ENCODE results near the gene ANKRD62.

The ANKRD62 gene

DNA sequence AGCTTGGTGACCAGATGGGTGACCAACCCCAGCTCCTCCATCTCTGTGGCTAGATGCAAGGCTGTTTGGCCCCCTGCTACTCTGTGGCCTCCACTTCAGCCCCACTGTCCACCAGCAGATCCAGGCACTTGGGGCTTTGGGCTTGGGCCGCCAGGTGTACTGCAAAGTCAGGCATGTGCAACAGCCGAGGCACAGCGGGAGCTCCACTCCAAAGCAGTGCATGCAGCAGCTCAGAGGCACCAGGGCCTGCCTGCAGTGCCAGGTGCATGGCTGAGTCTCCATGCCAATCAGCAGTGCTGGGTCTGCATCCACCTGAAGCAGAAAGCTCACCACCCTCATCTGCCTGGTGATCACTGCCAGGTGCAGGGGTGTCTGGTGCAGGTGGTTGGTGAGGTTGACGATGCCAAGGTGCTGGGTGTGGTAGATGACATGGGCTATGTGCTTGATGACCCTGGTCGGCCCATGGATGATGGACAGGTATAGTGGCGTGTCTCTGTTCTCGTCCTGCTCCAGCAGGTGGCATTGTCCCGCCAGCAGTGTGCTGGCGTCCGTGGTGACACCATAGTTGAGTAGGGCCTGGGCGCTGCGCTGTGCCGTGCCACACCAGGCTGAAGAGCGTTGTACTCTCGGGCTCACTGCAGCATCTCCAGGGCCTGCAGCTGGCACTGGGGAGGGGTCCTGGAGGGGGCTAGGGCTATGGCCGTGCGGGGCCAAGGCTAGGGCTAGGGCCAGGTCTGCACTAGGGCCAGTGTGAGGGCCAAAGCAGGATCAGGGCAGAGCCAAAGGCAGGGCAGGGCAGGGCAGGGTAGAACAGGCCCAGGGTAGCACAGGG lies 1.0 kb upstream of the ANKRD62 start:
- Histone ChIP-seq H3K9me3 (ENCODE audit: insufficient read depth, low read depth, low read length) (peaks cover 4% of the 10 kb centered on the region; the same call in 1 of the 2 replicates), H3K4me3 (ENCODE audit: low read length, poor library complexity, severe bottlenecking) (no peak overlapping the region), H4K20me1 (ENCODE audit: insufficient read depth, low read length, poor library complexity, severe bottlenecking) (no peaks in the 10 kb centered on the region), H3K4me2 (ENCODE audit: low read depth, low read length, poor library complexity, severe bottlenecking) (no peak overlapping the region), H3K36me3 (ENCODE audit: insufficient read depth, low read length) (no peaks in the 10 kb centered on the region), H2AFZ (ENCODE audit: low read length) (no peak overlapping the region), H3K79me2 (ENCODE audit: insufficient read depth, low read length) (no peaks in the 10 kb centered on the region), H3F3A (ENCODE audit: low read depth) (no peaks in the 10 kb centered on the region), H3K4me1 (ENCODE audit: insufficient read depth, low read length, poor library complexity, severe bottlenecking) (no peaks in the 10 kb centered on the region), H3K27me3 (ENCODE audit: insufficient read depth, low read length, poor library complexity, severe bottlenecking) (no peaks in the 10 kb centered on the region), H3K9ac (ENCODE audit: low read depth, low read length, poor library complexity, severe bottlenecking) (no peak overlapping the region), H3K9me2 (replicated peaks; ENCODE audit: low read depth, low read length) (no peaks in the 10 kb centered on the region)
- TF ChIP-seq CTCF (conservative IDR thresholded peaks at IDR 0.05; ENCODE audit: low read length) (0 out of 2 replicates have a peak, but pooled peaks have one; percentile 17), EZH2phosphoT487 (IDR thresholded peaks at IDR 0.05; ENCODE audit: borderline replicate concordance) (no peak)

DNA sequence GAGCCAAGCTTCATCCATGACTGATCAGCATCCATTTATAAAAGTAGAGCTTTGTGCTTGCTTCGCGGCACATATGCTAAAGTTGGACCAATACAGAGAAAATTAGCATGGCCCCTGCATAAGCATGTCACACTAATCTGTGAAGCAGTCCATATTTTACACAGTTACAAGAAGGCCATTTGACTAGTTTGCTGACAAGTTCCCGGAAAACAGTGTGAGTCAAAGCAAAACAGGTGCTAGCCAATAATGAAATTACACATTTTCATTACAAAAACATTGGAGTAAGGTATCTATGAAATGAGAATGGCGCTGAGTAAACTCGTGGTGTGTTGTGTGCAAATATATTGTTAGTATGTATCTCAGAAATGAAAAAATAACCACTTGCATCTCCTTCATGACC lies 4.7 kb downstream of the ANKRD62 start:
- H3K9me2 ChIP-seq (replicated peaks; ENCODE audit: low read depth, low read length), result no peaks in the 10 kb centered on the region
- no peak overlapping the region for H3K4me2 ChIP-seq (ENCODE audit: low read depth, low read length, poor library complexity, severe bottlenecking)
- H3K9me3 ChIP-seq (ENCODE audit: insufficient read depth, low read depth, low read length), result no peaks in the 10 kb centered on the region
- no peak overlapping the region for H2AFZ ChIP-seq (ENCODE audit: low read length)
- H4K20me1 ChIP-seq (ENCODE audit: insufficient read depth, low read length, poor library complexity, severe bottlenecking), result no peaks in the 10 kb centered on the region
- no peaks in the 10 kb centered on the region for H3K27me3 ChIP-seq (ENCODE audit: insufficient read depth, low read length, poor library complexity, severe bottlenecking)
- H3K36me3 ChIP-seq (ENCODE audit: insufficient read depth, low read length), result no peaks in the 10 kb centered on the region
- TF ChIP-seq CTCF (conservative IDR thresholded peaks at IDR 0.05; ENCODE audit: low read length) (no peak), EZH2phosphoT487 (IDR thresholded peaks at IDR 0.05; ENCODE audit: borderline replicate concordance) (no peak)
- no peak overlapping the region for H3K4me3 ChIP-seq (ENCODE audit: low read length, poor library complexity, severe bottlenecking)
- H3F3A ChIP-seq (ENCODE audit: low read depth), result no peaks in the 10 kb centered on the region
- H3K9ac ChIP-seq (ENCODE audit: low read depth, low read length, poor library complexity, severe bottlenecking), result no peak overlapping the region
- H3K4me1 ChIP-seq (ENCODE audit: insufficient read depth, low read length, poor library complexity, severe bottlenecking), result no peaks in the 10 kb centered on the region
- H3K79me2 ChIP-seq (ENCODE audit: insufficient read depth, low read length), result no peaks in the 10 kb centered on the region

GRCh38 chr18:12099160-12099559 lies 5.5 kb downstream of the ANKRD62 start:
- H3K4me3 ChIP-seq (ENCODE audit: low read length, poor library complexity, severe bottlenecking), result no peak overlapping the region
- H2AFZ ChIP-seq (ENCODE audit: low read length), result no peak overlapping the region
- H3F3A ChIP-seq (ENCODE audit: low read depth), result no peaks in the 10 kb centered on the region
- H3K4me1 ChIP-seq (ENCODE audit: insufficient read depth, low read length, poor library complexity, severe bottlenecking), result no peaks in the 10 kb centered on the region
- no peaks in the 10 kb centered on the region for H3K36me3 ChIP-seq (ENCODE audit: insufficient read depth, low read length)
- H3K9me2 ChIP-seq (replicated peaks; ENCODE audit: low read depth, low read length), result no peaks in the 10 kb centered on the region
- no peaks in the 10 kb centered on the region for H3K9me3 ChIP-seq (ENCODE audit: insufficient read depth, low read depth, low read length)
- H3K9ac ChIP-seq (ENCODE audit: low read depth, low read length, poor library complexity, severe bottlenecking), result no peak overlapping the region
- no peaks in the 10 kb centered on the region for H3K79me2 ChIP-seq (ENCODE audit: insufficient read depth, low read length)
- no peaks in the 10 kb centered on the region for H4K20me1 ChIP-seq (ENCODE audit: insufficient read depth, low read length, poor library complexity, severe bottlenecking)
- TF ChIP-seq EZH2phosphoT487 (IDR thresholded peaks at IDR 0.05; ENCODE audit: borderline replicate concordance) (no peak), CTCF (conservative IDR thresholded peaks at IDR 0.05; ENCODE audit: low read length) (no peak)
- no peaks in the 10 kb centered on the region for H3K27me3 ChIP-seq (ENCODE audit: insufficient read depth, low read length, poor library complexity, severe bottlenecking)
- H3K4me2 ChIP-seq (ENCODE audit: low read depth, low read length, poor library complexity, severe bottlenecking), result no peak overlapping the region
